ENCODE measurements around the gene ACP5.
"Not testable (repeated sequence)": the region's sequence is repeated elsewhere in the genome, so short reads cannot be mapped to it uniquely, and the experiment has no call there.

Gene ACP5

GRCh38 chr19:11566164-11566563, 11.3 kb downstream of the ACP5 start:
- no peak overlapping the region for H3K4me3 Mint-ChIP-seq
- DNase-seq = no peak
- H3K36me3 Mint-ChIP-seq = no peaks in the 10 kb centered on the region
- no peaks in the 10 kb centered on the region for H3K9me3 Mint-ChIP-seq
- CTCF ChIA-PET = no interaction called here
- no peaks in the 10 kb centered on the region for H3K27me3 Mint-ChIP-seq
- no peak overlapping the region for H3K27ac Mint-ChIP-seq
- peaks cover 3% of the 10 kb centered on the region for H3K4me1 Mint-ChIP-seq

DNA sequence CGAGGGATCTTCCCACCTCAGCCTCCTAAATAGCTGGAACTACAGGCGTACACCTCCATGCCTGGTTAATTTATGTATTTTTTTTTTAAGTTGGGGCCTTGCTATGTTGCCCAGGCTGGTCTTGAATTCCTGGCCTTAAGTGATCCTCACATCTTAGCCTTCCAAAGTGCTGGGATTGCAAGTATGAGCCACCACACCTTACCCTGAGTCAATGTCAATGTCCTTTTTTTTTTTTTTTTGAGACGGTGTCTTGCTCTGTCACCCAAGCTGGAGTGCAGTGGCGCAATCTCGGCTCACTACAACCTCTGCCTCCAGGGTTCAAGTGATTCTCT, 11.8 kb downstream of the ACP5 start:
- H3K9me3 Mint-ChIP-seq, H3K36me3 Mint-ChIP-seq, H3K4me1 Mint-ChIP-seq, H3K27ac Mint-ChIP-seq, H3K4me3 Mint-ChIP-seq, H3K27me3 Mint-ChIP-seq, CTCF ChIA-PET, DNase-seq: not testable (repeated sequence)

- not testable (repeated sequence) for H3K36me3 Mint-ChIP-seq, H3K9me3 Mint-ChIP-seq, DNase-seq, H3K4me3 Mint-ChIP-seq, H3K27ac Mint-ChIP-seq, H3K27me3 Mint-ChIP-seq
- CTCF ChIA-PET = interaction anchor here (8.2 kb wide), 1 partner anchor 22 kb away, joined by 127 read pairs; no protein-coding TSS in a partner anchor
- H3K4me1 Mint-ChIP-seq = peaks cover 14% of the 10 kb centered on the region
Measured at GRCh38 chr19:11564082-11564807, 13.2 kb downstream of the ACP5 start.

DNA sequence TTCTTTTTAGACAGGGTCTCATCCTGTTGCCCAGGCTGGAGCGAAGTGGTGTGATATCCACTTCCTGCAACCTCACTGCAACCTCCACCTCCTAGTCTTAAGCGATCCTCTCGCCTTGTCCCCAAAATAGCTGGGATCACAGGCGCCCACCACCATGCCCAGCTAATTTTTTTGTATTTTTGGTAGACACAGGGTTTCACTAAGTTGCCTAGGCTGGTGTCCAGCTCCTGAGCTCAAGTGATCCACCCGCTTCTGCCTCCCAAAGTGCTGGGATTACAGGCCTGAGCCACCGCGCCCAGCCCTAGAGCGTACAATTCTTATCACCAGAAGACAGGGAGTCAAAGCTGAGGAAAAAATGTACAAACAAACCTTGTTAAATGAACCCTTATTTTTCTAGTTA, 13.9 kb downstream of the ACP5 start:
- no peak overlapping the region for H3K27ac Mint-ChIP-seq
- no peaks in the 10 kb centered on the region for H3K9me3 Mint-ChIP-seq
- H3K36me3 Mint-ChIP-seq = no peaks in the 10 kb centered on the region
- no peak overlapping the region for H3K4me3 Mint-ChIP-seq
- no peak for DNase-seq
- CTCF ChIA-PET = interaction anchor here (8.2 kb wide), 1 partner anchor 22 kb away, joined by 127 read pairs; no protein-coding TSS in a partner anchor
- H3K27me3 Mint-ChIP-seq = no peaks in the 10 kb centered on the region
- peaks cover 17% of the 10 kb centered on the region for H3K4me1 Mint-ChIP-seq

DNA sequence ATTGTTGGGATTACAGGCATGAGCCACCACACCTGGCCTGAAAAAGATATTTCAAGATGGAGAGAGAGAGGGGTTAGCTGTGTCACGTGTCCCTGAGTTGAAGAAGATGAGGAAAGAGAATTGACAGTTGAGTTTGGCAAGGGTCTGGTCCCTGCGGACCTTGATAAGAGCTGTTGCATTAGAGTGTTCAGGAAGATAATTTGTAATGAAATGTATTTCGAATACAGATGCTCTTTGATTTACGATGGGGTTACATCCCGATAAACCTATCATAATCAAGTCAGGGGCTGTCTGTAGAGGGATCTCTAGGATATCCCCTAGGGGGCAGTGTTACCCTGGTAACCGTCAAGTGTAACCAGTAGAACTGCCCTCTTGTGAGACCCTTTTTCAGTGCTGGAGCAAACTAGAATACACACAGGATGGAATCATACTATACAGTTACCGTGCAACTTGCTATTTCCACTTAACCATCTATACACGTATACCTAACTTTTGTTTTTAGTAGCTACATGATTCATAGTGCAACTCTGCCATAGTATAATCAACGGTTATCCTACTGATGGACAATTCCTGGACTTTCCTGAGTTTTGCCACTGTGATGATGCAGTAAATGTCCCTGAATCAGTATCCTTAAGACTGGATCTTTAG, 16.9 kb downstream of the ACP5 start:
- H3K27ac Mint-ChIP-seq = peak overlapping the region; percentile 16
- no peaks in the 10 kb centered on the region for H3K9me3 Mint-ChIP-seq
- CTCF ChIA-PET = interaction anchor here (0.6 to 8.2 kb wide), 10 partner anchors 8 to 915 kb away, joined by 3 to 127 read pairs (median 3); no protein-coding TSS in a partner anchor
- peak; percentile 75 for DNase-seq
- peaks cover 39% of the 10 kb centered on the region for H3K4me1 Mint-ChIP-seq
- peaks cover 6% of the 10 kb centered on the region for H3K36me3 Mint-ChIP-seq
- H3K27me3 Mint-ChIP-seq = no peaks in the 10 kb centered on the region
- H3K4me3 Mint-ChIP-seq = peak overlapping the region; percentile 57

GRCh38 chr19:11558881-11559828, 18.3 kb downstream of the ACP5 start, which contains the start of gene ELOF1:
ELOF1 (minus strand) TSS chr19:11559230; CDS start chr19:11554347, 4,883 bp downstream.
- H3K9me3 Mint-ChIP-seq = no peaks in the 10 kb centered on the region
- H3K4me3 Mint-ChIP-seq = peak within 1 kb of the TSS; percentile 89
- peaks cover 12% of the 10 kb centered on the region for H3K36me3 Mint-ChIP-seq
- peak within 1 kb of the TSS; percentile 82 for H3K27ac Mint-ChIP-seq
- no peaks in the 10 kb centered on the region for H3K27me3 Mint-ChIP-seq
- peaks cover 47% of the 10 kb centered on the region for H3K4me1 Mint-ChIP-seq
- peak; percentile 98 for DNase-seq
- CTCF ChIA-PET = interaction anchor here (0.6 to 8.2 kb wide), 8 partner anchors 10 to 1207 kb away, joined by 3 to 127 read pairs (median 5); partner anchors contain the start of gene ZNF627

DNA sequence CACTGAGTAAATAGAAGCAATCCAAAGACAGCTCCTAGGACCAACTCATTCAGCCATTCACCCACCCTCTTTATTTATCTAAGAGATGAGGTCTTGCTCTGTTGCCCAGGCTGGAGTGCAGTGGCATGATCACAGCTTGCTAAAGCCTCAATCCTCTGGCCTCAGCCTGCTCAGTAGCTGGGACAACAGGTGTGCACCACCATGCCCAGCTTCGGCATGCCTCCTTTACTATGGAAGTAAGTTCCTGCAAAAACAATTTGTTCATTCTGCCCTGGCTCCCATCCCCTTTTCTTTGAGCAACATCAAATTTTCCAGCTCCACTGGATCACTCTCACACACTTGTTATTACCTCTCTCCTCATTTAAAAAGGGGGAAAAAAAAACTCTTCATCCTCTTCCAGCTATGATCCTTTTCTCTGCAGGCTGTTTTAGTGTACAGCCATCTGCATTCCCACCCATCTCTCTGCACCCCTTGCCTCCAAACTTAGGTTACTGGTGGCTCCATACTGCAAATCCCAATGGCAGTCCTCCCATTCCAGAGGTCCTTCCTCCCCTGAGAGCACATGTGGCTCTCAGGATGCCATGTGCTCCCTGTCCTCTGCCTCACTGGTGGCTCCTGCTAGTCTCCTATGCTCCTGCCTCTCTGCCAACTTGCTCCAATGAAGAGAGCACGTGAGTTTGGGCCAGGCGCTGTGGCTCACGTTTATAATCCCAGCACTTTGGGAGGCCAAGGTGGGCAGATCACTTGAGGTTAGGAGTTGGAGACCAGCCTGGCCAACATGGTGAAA, 20.6 kb downstream of the ACP5 start:
- no peaks in the 10 kb centered on the region for H3K9me3 Mint-ChIP-seq
- no peak overlapping the region for H3K27ac Mint-ChIP-seq
- CTCF ChIA-PET = interaction anchor here (0.8 to 8.2 kb wide), 2 partner anchors 13 to 29 kb away, joined by 6 to 127 read pairs; no protein-coding TSS in a partner anchor
- H3K27me3 Mint-ChIP-seq = no peaks in the 10 kb centered on the region
- DNase-seq = no peak
- H3K4me1 Mint-ChIP-seq = peaks cover 51% of the 10 kb centered on the region
- peak overlapping the region; percentile 55 for H3K4me3 Mint-ChIP-seq
- H3K36me3 Mint-ChIP-seq = peaks cover 22% of the 10 kb centered on the region

DNA sequence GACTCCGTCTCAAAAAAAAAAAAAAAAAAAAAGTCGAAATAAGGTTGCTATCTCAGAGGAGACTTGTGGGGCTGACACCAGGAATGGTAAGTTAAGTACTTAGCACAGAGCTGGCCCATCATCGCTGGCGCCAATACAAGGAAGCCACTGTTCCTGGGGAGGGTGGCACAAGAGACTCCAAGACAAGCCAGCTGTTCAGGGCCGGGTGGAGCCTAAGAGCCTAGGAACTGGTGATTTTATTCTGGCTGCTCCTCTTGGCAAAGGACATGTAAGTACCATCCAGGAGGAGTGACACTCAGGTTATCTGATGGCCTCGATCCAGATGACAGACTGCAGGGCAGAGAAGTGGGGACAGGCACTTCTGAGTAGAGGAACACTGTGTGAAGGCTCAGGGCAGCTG, 22.2 kb downstream of the ACP5 start:
- Mint-ChIP-seq H3K9me3 (no peaks in the 10 kb centered on the region), H3K4me3 (no peak overlapping the region), H3K27ac (peak overlapping the region; percentile 13), H3K4me1 (peaks cover 42% of the 10 kb centered on the region), H3K27me3 (no peaks in the 10 kb centered on the region), H3K36me3 (peaks cover 22% of the 10 kb centered on the region)
- CTCF ChIA-PET = interaction anchor here (0.7 to 1.6 kb wide), 2 partner anchors 19 to 28 kb away, joined by 3 to 4 read pairs; no protein-coding TSS in a partner anchor
- no peak for DNase-seq

DNA sequence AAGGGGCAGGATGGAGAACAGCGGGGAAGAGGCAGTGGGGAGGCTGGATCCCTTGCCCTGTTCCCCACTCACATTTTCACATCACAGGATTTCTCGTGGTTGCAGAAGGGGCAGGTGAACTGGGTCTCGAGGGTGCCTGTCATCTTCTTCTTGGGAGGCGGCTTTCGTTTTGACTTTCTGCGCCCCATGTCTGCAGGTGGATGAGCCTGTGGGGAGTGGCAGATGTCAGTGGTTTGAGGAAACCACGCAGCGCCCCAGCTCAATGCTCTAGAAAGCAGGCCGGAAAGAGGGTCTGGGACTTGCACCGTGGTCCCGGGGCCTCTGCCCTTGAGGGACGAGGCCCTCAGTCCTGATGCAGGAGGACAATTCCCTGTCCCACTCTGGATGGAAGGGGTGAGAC, 23.3 kb downstream of the ACP5 start:
- CTCF ChIA-PET = interaction anchor here (1.6 kb wide), 1 partner anchor 18 kb away, joined by 4 read pairs; no protein-coding TSS in a partner anchor
- H3K27me3 Mint-ChIP-seq = no peaks in the 10 kb centered on the region
- H3K9me3 Mint-ChIP-seq = no peaks in the 10 kb centered on the region
- H3K4me3 Mint-ChIP-seq = no peak overlapping the region
- DNase-seq = peak; percentile 30
- peak overlapping the region; percentile 79 for H3K27ac Mint-ChIP-seq
- H3K36me3 Mint-ChIP-seq = peaks cover 22% of the 10 kb centered on the region
- H3K4me1 Mint-ChIP-seq = peaks cover 37% of the 10 kb centered on the region

- Mint-ChIP-seq H3K4me3 (no peak overlapping the region), H3K27ac (peak overlapping the region; percentile 42), H3K36me3 (peaks cover 22% of the 10 kb centered on the region), H3K27me3 (no peaks in the 10 kb centered on the region), H3K4me1 (peaks cover 27% of the 10 kb centered on the region), H3K9me3 (no peaks in the 10 kb centered on the region)
- CTCF ChIA-PET = no interaction called here
- no peak for DNase-seq
Measured at GRCh38 chr19:11552666-11553372, 24.6 kb downstream of the ACP5 start.

GRCh38 chr19:11551603-11552235, 25.7 kb downstream of the ACP5 start:
- Mint-ChIP-seq H3K36me3 (peaks cover 20% of the 10 kb centered on the region), H3K27ac (peak overlapping the region; percentile 45), H3K4me3 (no peak overlapping the region), H3K9me3 (no peaks in the 10 kb centered on the region), H3K4me1 (peaks cover 19% of the 10 kb centered on the region), H3K27me3 (no peaks in the 10 kb centered on the region)
- CTCF ChIA-PET = interaction anchor here (0.6 to 1.0 kb wide), 3 partner anchors 18 to 1188 kb away, joined by 3 to 6 read pairs (median 4); no protein-coding TSS in a partner anchor
- DNase-seq = peak; percentile 31

DNA sequence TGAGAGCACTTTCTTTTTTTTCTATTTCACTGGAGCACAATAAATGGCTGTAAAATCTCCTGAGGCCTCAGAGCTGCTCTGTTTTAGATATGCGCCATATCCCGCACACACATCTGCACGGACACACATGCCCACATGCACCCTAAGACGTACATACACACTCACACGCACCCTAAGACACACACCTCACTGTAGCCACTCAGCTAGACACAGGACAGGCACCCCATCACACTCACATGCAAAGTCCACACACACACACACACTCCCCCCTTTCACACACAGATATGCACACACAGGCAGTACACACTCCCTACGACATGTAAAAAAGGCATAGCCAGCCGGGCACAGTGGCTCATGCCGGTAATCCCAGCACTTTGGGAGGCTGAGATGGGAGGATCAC, 27.2 kb downstream of the ACP5 start:
- Mint-ChIP-seq H3K4me3 (no peak overlapping the region), H3K27ac (no peak overlapping the region), H3K4me1 (peaks cover 10% of the 10 kb centered on the region), H3K36me3 (peaks cover 14% of the 10 kb centered on the region), H3K27me3 (peaks cover 8% of the 10 kb centered on the region), H3K9me3 (no peaks in the 10 kb centered on the region)
- CTCF ChIA-PET = interaction anchor here (1.2 kb wide), 1 partner anchor 14 kb away, joined by 3 read pairs; no protein-coding TSS in a partner anchor
- no peak for DNase-seq

Data from activated naive CD4-positive, alpha-beta T cell treated with anti-CD3 and anti-CD28 coated beads, Interleukin-2, amount 10 ng/mL, durations not matched to agents 7 days and 5 days (primary cell).